RWPE1 (cell line): ENCODE measurements around the gene CT47C1.
A peak's percentile ranks its signal among the peaks of the same experiment; 100 is the strongest.

ENCODE experiments used
- CTCF ChIA-PET: fragments of 350-600 bp; sonication (Branson Sonifier 250); formaldehyde crosslinking; extraction: SDS; loops from one replicate; lab custom pipeline; 2021; lab: Yijun Ruan, JAX
- POLR2A ChIA-PET: fragments of 400-600 bp; formaldehyde crosslinking; extraction: SDS; loops from one replicate; lab custom pipeline; 2020; ENCODE audit warnings: antibody characterized with exemption; ENCODE audit not compliant: low non-redundant PET; lab: Yijun Ruan, JAX
- DNase-seq: peaks from one replicate; pipeline ENCODE4 v3.0.0; 2012; ENCODE audit warnings: low spot score
- H3K27ac ChIP-seq: fragments of 450-650 bp; 2 replicates; pipeline ENCODE4 v1.5.1; 2017
- TF ChIP-seq, protein P1 (sequence below): fragments of 450-650 bp; conservative IDR thresholded peaks from 2 replicates; pipeline ENCODE4 v1.5.1; 2017; ENCODE audit warnings: low read depth, mild to moderate bottlenecking

The CT47C1 gene

DNA sequence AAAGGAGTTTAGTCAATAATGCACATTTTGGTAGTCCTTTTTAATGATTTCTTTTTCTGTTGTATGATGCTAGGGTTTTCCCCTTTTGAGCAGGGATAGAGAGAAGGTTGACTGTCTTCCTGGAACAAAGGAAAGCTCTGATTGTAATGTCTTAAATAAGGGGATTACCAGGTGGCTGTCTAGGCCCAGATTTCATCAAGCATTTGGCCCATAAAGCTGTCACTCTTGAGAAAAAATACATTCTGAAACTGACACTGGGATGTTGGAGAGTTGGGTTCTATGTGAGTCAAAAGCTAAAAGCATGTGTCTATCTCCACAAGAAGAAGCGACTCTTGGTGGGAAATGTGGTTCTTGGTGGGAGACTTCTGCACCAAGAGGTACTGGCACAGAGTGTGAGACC, 28.4 kb downstream of the CT47C1 start:
- TF ChIP-seq, protein P1, sequence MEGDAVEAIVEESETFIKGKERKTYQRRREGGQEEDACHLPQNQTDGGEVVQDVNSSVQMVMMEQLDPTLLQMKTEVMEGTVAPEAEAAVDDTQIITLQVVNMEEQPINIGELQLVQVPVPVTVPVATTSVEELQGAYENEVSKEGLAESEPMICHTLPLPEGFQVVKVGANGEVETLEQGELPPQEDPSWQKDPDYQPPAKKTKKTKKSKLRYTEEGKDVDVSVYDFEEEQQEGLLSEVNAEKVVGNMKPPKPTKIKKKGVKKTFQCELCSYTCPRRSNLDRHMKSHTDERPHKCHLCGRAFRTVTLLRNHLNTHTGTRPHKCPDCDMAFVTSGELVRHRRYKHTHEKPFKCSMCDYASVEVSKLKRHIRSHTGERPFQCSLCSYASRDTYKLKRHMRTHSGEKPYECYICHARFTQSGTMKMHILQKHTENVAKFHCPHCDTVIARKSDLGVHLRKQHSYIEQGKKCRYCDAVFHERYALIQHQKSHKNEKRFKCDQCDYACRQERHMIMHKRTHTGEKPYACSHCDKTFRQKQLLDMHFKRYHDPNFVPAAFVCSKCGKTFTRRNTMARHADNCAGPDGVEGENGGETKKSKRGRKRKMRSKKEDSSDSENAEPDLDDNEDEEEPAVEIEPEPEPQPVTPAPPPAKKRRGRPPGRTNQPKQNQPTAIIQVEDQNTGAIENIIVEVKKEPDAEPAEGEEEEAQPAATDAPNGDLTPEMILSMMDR: no peak
- H3K27ac ChIP-seq: no peak overlapping the region
- CTCF ChIA-PET: interaction anchor here (0.7 kb wide), 1 partner anchor 18 kb away, joined by 4 read pairs; no protein-coding TSS in a partner anchor
- DNase-seq: no peak
- POLR2A ChIA-PET: no interaction called here

DNA sequence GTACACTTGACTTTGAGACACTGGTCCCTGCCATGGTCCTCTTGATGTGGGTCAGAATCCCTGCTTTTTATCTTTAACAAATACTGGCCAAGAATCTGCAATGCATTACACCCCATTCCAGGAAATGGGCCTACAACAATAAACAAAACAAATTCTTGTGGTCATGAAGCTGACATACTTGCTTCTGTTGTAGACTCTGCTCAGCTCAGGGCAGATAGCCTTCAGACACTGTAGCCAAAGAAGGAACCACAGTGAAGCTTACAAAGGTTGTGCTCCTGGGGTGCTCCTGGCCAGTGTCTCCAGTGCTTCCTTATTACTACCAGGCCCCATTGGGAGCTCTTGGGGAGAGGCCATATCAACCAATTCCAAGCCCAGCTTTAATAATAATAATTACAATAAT, 33.0 kb downstream of the CT47C1 start:
- CTCF ChIA-PET: interaction anchor here (0.5 kb wide), 1 partner anchor 147 kb away, joined by 5 read pairs; no protein-coding TSS in a partner anchor
- POLR2A ChIA-PET: no interaction called here
- DNase-seq: no peak
- TF ChIP-seq, protein P1: no peak
- H3K27ac ChIP-seq: no peak overlapping the region

DNA sequence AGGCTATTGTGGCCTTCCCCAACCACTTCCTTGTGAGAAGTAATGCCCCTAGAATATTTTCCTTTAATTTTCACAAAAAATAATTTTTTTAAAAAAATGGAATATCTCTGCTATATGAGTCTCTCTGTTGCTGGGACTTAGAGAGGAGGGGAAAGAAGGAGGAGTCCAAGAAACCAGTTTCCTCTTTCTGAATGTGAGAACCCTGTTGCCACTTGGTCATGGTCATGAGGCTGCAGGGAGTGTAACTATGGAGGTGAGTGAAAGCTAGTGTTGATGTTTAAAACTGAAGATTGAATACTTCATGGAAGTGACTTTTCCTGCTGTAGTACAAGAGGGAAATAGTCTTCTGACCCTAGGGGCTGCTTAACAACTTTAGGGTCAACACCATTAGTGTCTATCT, 34.4 kb downstream of the CT47C1 start:
- ChIA-PET CTCF (no interaction called here), POLR2A (no interaction called here)
- no peak for DNase-seq
- TF ChIP-seq, protein P1: no peak
- no peak overlapping the region for H3K27ac ChIP-seq

DNA sequence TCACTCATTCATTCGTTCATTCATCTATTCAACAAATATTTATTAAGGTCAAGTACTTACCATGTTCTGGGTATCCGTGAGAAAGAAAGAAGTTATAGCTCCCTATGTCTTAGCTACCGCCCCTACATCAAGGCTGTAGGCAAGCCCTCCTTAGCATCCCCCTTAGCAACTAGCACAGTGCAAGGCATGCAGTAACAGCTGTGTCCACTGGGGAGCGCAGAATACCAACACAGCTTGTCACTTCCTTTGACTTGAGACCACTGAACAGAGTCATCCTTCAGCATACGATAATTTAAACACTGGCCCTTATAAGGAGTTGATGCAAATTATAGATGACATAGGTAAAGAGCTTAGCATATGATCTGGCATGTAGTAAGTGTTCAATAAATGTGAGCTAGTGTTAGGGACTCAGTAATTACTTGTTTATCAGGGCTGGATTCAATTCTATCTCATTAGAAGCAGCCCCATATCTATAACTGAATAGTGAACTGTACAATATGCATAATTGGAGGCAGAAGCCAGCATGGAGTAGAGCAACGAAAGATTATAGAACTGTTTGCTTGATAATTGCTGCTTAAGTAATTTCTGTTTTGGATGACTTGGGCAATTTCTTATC, 46.1 kb downstream of the CT47C1 start:
- CTCF ChIA-PET: interaction anchor here (0.5 to 0.6 kb wide), 2 partner anchors 18 to 22 kb away, joined by 3 to 4 read pairs; no protein-coding TSS in a partner anchor
- peak; percentile 20 for DNase-seq
- TF ChIP-seq, protein P1: peak; percentile 66
- no peak overlapping the region for H3K27ac ChIP-seq
- POLR2A ChIA-PET: no interaction called here

DNA sequence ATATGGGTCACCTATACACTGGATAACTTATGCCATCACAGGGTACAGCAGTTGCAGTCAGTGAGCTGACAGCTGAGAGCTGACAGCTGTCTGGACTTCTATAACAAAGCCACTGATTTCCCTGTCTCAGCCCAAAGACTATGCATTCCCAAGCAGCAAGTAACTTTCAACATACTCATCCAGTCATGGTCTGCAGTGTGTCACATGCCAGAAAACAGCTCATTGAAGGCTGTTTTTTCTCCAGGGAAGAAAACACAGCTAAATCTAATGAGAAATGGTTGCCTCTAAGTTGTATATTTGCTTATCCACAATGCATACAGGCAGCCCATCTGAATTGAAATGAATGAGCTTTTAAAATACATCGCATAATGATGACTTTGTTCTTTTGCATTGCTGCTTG, 48.5 kb downstream of the CT47C1 start:
- ChIA-PET CTCF (no interaction called here), POLR2A (no interaction called here)
- no peak overlapping the region for H3K27ac ChIP-seq
- TF ChIP-seq, protein P1: no peak
- DNase-seq: no peak
